Neural progenitor cell (in vitro differentiated cells): ENCODE measurements around the gene MGAT1.
"Not testable (repeated sequence)": the region's sequence is repeated elsewhere in the genome, so short reads cannot be mapped to it uniquely, and the experiment has no call there.

Experiments used
- EZH2 ChIP-seq: fragments of 200-600 bp; sonication (generic); IDR thresholded peaks from 2 replicates; pipeline ENCODE4 v1.6.1; 2017; ENCODE audit warnings: antibody characterized with exemption, mild to moderate bottlenecking, moderate library complexity
- EZH2phosphoT487 ChIP-seq: fragments of 200-600 bp; sonication (generic); IDR thresholded peaks from 2 replicates; pipeline ENCODE4 v1.6.1; 2017; ENCODE audit warnings: antibody characterized with exemption
- TF ChIP-seq, protein P1 (sequence below): fragments of 200-600 bp; sonication (generic); IDR thresholded peaks from 2 replicates; pipeline ENCODE4 v1.5.1; 2017; ENCODE audit warnings: antibody characterized with exemption, mild to moderate bottlenecking

DNA sequence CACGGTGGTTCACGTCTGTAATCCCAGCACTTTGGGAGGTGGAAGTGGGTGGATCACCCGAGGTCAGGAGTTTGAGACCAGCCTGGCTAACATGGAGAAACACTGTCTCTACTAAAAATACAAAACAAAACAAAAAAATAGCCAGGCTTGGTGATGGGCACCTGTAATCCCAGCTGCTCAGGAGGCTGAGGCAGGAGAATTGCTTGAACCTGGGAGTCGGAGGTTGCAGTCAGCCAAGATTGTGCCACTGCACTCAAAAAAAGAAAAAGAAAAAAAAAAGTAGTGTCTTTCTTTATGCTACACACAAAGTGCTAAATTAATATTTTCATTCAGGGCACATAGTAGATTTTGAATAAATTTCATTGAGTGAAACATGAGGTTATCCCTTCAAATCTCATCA is 61.7 kb downstream of the MGAT1 start:
- TF ChIP-seq, protein P1, sequence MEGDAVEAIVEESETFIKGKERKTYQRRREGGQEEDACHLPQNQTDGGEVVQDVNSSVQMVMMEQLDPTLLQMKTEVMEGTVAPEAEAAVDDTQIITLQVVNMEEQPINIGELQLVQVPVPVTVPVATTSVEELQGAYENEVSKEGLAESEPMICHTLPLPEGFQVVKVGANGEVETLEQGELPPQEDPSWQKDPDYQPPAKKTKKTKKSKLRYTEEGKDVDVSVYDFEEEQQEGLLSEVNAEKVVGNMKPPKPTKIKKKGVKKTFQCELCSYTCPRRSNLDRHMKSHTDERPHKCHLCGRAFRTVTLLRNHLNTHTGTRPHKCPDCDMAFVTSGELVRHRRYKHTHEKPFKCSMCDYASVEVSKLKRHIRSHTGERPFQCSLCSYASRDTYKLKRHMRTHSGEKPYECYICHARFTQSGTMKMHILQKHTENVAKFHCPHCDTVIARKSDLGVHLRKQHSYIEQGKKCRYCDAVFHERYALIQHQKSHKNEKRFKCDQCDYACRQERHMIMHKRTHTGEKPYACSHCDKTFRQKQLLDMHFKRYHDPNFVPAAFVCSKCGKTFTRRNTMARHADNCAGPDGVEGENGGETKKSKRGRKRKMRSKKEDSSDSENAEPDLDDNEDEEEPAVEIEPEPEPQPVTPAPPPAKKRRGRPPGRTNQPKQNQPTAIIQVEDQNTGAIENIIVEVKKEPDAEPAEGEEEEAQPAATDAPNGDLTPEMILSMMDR, result not testable (repeated sequence)
- not testable (repeated sequence) for TF ChIP-seq EZH2, EZH2phosphoT487
